ENCODE data around the gene CFAP91. TPM values are rescaled to one million over a fixed set of nuclear protein-coding genes. Genes with fewer than 3 reads are reported as not detected.

The CFAP91 gene
- total RNA-seq, 1 donor from 2014 or later = not detected

DNA sequence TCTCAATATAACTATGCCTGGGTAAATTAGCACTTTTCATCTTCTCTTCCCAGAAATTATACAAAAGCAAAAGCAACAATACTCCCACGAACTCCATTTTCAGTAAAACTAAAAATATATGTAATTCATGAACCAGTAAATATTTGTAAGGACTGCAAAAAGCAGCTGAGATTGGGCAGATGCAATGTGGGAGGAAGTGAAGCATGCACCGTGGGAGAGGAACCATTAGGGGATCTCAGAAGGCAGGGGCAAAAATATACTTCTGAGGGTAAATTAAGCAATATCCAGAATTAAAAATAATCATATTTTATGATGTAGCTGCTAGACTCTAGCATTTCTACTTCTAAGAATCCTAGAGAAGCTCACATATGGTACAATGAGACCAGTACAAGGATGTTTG, 20.2 kb downstream of the CFAP91 start:
- no peak for FAIRE-seq
- no peaks in the 10 kb centered on the region for H3K36me3 ChIP-seq (ENCODE audit: control insufficient read depth, insufficient read depth, low read length)
- TF ChIP-seq, protein P1, sequence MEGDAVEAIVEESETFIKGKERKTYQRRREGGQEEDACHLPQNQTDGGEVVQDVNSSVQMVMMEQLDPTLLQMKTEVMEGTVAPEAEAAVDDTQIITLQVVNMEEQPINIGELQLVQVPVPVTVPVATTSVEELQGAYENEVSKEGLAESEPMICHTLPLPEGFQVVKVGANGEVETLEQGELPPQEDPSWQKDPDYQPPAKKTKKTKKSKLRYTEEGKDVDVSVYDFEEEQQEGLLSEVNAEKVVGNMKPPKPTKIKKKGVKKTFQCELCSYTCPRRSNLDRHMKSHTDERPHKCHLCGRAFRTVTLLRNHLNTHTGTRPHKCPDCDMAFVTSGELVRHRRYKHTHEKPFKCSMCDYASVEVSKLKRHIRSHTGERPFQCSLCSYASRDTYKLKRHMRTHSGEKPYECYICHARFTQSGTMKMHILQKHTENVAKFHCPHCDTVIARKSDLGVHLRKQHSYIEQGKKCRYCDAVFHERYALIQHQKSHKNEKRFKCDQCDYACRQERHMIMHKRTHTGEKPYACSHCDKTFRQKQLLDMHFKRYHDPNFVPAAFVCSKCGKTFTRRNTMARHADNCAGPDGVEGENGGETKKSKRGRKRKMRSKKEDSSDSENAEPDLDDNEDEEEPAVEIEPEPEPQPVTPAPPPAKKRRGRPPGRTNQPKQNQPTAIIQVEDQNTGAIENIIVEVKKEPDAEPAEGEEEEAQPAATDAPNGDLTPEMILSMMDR (IDR thresholded peaks at IDR 0.05; ENCODE audit: insufficient read depth, low read length, severe bottlenecking) = no peak
- no peaks in the 10 kb centered on the region for H3K27me3 ChIP-seq (ENCODE audit: control insufficient read depth, insufficient read depth, low read length)
- no peak overlapping the region for H3K4me3 ChIP-seq (ENCODE audit: low read depth, low read length)
- DNase-seq (ENCODE audit: low read depth) = no peak

DNA sequence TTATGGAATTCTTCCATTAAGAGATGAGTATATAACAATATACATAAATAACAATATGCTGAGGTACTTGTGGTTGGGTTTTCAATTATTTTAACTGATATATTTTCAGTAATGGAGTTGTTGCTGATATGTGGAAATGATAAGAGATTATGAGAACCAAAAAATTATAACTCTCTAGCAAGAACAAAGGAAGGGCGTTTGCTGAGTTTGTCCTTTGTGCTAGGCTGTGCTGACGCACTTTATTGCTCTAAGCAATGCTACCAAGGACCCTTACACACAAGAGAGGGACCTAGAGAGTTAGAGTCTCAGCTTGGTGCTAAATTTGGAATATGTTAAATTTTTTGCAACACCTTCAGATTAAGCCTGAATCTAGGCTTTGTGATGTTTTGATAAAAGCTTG, 24.1 kb downstream of the CFAP91 start:
- FAIRE-seq = no peak

DNA sequence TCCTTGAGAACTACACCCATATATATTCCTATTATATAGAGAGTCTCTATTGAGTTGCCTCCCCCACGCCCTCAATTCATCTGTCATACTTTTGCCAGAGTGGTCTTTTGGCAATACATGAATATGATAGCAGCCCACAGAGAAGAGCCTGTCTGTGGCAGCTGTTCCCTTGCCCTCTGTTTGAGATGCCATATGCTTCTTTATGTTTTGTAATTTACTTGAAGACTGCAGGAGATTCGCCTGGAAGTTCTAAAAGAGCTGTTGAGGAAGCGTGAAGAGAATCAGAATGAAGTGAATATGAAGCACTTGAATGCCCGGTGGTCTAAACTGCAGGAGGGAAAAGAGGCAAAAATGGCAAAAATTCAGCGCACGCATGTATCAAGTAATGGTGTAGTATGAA, 27.2 kb downstream of the CFAP91 start:
- H3K4me3 ChIP-seq (ENCODE audit: low read depth, low read length) = no peak overlapping the region
- H3K36me3 ChIP-seq (ENCODE audit: control insufficient read depth, insufficient read depth, low read length) = no peaks in the 10 kb centered on the region
- no peaks in the 10 kb centered on the region for H3K27me3 ChIP-seq (ENCODE audit: control insufficient read depth, insufficient read depth, low read length)
- TF ChIP-seq, protein P1 (IDR thresholded peaks at IDR 0.05; ENCODE audit: insufficient read depth, low read length, severe bottlenecking) = no peak
- FAIRE-seq (no peak), DNase-seq (ENCODE audit: low read depth) (no peak)

More for the DNA sequence above, 24.1 kb downstream of the CFAP91 start:
- TF ChIP-seq, protein P1 (IDR thresholded peaks at IDR 0.05; ENCODE audit: insufficient read depth, low read length, severe bottlenecking) = no peak
- no peak for DNase-seq (ENCODE audit: low read depth)
- H3K27me3 ChIP-seq (ENCODE audit: control insufficient read depth, insufficient read depth, low read length) = no peaks in the 10 kb centered on the region
- no peaks in the 10 kb centered on the region for H3K36me3 ChIP-seq (ENCODE audit: control insufficient read depth, insufficient read depth, low read length)
- no peak overlapping the region for H3K4me3 ChIP-seq (ENCODE audit: low read depth, low read length)

DNA sequence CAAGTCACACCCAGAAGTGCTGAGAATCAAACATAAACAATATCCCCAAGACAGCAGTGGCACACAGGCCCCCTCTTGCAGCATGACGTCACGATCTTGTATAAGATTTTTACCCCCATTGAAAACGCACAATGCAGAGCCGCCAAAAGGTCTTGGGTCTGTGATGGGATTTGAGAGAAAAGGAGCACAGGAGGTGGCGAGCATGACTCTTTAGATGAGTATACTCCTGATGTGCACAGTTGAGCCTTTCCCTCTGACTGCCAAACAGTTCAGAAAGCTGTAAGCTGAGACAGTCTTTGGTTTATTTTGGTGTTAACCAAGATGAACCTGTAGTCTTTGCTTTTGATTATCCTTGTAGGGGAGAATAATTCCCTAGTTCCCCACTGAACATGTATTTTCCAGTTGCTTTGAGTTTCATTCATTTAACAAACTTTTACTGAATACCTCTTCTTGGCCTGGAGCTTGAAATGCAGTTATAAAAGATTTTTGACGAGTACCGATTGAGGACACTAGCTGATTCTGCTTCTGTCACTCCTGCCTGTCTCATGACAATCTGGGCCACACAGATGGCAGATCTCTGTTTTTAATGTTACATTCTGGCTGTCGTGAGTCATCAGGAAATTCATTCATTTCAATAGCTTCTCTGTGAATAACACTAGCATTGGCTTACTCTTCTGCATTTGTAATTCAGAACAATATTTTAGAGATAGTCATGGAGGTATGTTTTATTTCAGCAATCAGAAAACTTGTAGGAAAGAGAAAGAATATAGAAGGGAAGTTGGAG, 28.9 kb downstream of the CFAP91 start:
- Histone ChIP-seq H3K27me3 (ENCODE audit: control insufficient read depth, insufficient read depth, low read length) (no peaks in the 10 kb centered on the region), H3K36me3 (ENCODE audit: control insufficient read depth, insufficient read depth, low read length) (no peaks in the 10 kb centered on the region), H3K4me3 (ENCODE audit: low read depth, low read length) (no peak overlapping the region)
- DNase-seq (ENCODE audit: low read depth) = peak; percentile 38
- FAIRE-seq = no peak
- TF ChIP-seq, protein P1 (IDR thresholded peaks at IDR 0.05; ENCODE audit: insufficient read depth, low read length, severe bottlenecking) = no peak

DNA sequence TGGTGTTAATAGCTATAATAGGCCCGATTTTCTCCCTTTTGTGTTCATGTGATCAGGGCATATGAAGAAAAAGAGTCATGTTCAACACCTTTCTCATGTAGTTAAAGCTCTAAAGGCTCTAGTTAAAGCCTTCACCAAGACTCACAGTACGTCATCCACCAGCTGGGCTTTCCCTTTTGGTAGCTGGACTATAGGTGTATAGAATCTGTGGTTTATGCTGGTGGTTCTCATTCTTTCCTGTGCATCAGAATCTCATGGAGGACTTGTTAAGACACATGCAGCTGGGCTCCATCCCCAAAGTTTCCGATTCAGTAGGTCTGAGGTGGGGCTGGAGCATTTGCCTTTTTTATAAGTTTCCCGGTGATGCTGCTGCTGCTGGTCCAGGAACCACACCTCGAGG, 31.0 kb downstream of the CFAP91 start:
- H3K27me3 ChIP-seq (ENCODE audit: control insufficient read depth, insufficient read depth, low read length) = no peaks in the 10 kb centered on the region
- TF ChIP-seq, protein P1 (IDR thresholded peaks at IDR 0.05; ENCODE audit: insufficient read depth, low read length, severe bottlenecking) = no peak
- H3K36me3 ChIP-seq (ENCODE audit: control insufficient read depth, insufficient read depth, low read length) = no peaks in the 10 kb centered on the region
- no peak overlapping the region for H3K4me3 ChIP-seq (ENCODE audit: low read depth, low read length)
- FAIRE-seq (no peak), DNase-seq (ENCODE audit: low read depth) (no peak)

DNA sequence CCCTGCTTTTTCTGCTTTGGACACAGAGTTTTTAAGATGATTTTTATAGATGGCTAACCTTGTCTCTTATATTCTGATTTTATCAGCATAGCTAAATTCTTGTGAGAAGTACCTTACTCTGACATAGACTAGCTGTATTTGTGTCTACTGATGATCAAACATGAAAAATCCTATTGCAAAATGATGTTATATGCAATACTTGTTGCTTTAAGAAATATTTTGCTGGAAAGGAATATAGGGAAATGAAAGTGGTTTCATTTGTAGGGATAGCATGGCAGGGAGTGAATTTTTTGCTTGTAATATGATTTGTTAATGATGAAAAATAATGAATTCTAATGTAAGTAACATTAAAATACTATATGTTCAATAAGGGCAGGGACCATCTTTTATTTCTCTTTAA, 35.9 kb downstream of the CFAP91 start:
- no peak for FAIRE-seq
- TF ChIP-seq, protein P1 (IDR thresholded peaks at IDR 0.05; ENCODE audit: insufficient read depth, low read length, severe bottlenecking) = no peak
- no peak for DNase-seq (ENCODE audit: low read depth)
- Histone ChIP-seq H3K27me3 (ENCODE audit: control insufficient read depth, insufficient read depth, low read length) (no peaks in the 10 kb centered on the region), H3K36me3 (ENCODE audit: control insufficient read depth, insufficient read depth, low read length) (no peaks in the 10 kb centered on the region), H3K4me3 (ENCODE audit: low read depth, low read length) (no peak overlapping the region)
